ENCODE results near the gene IST1. TPM values are rescaled to one million over a fixed set of nuclear protein-coding genes. Genes with fewer than 3 reads are reported as not detected.

IST1 gene
- total and polyA plus RNA-seq, 12 donors: 80.6 to 140 (median 103) TPM

GRCh38 chr16:71912534-71913275 is 17.4 kb downstream of the IST1 start:
- ATAC-seq (no peak), DNase-seq (no peak)
- Histone ChIP-seq H3K27ac (no peak overlapping the region), H3K27me3 (no peaks in the 10 kb centered on the region), H3K4me3 (no peak overlapping the region), H3K9me3 (no peaks in the 10 kb centered on the region), H3K4me1 (peaks cover 9 to 90% (median 67%) of the 10 kb centered on the region in 9 donors), H3K36me3 (peaks cover 0 to 54% (median 18%) of the 10 kb centered on the region in 9 donors)
- no peak for TF ChIP-seq CTCF (IDR thresholded peaks at IDR 0.05)
- intact Hi-C loops (cut with DNase I): no loop called here
- 88 to 91% methylated on average over 6 of the region's 6 CpGs for WGBS, 2 donors

GRCh38 chr16:71914802-71915201 is 19.5 kb downstream of the IST1 start:
- ATAC-seq: no peak
- H3K4me1 ChIP-seq: peaks cover 8 to 90% (median 52%) of the 10 kb centered on the region in 9 donors
- TF ChIP-seq CTCF (IDR thresholded peaks at IDR 0.05): no peak
- H3K4me3 ChIP-seq: no peak overlapping the region
- peak overlapping the region in 1 of 10 donors; percentile 28 for H3K27ac ChIP-seq
- DNase-seq: no peak
- peaks cover 0 to 4% (median 0%) of the 10 kb centered on the region in 11 donors for H3K9me3 ChIP-seq
- 58 to 66% methylated on average over 2 of the region's 2 CpGs for WGBS, 2 donors
- H3K27me3 ChIP-seq: no peaks in the 10 kb centered on the region
- intact Hi-C loops (cut with DNase I): no loop called here
- H3K36me3 ChIP-seq: peaks cover 0 to 63% (median 23%) of the 10 kb centered on the region in 9 donors

GRCh38 chr16:71915350-71915749 is 20.0 kb downstream of the IST1 start:
- no peak for TF ChIP-seq CTCF (IDR thresholded peaks at IDR 0.05)
- Histone ChIP-seq H3K4me3 (no peak overlapping the region), H3K27me3 (no peaks in the 10 kb centered on the region), H3K27ac (peak overlapping the region in 1 of 10 donors; percentile 28), H3K4me1 (peaks cover 4 to 86% (median 51%) of the 10 kb centered on the region in 9 donors), H3K9me3 (peaks cover 0 to 8% (median 0%) of the 10 kb centered on the region in 11 donors), H3K36me3 (peaks cover 0 to 68% (median 29%) of the 10 kb centered on the region in 9 donors)
- 84 to 85% methylated on average over 2 of the region's 2 CpGs for WGBS, 2 donors
- ATAC-seq: peak in 2 of 8 donors; percentile 30 to 38
- DNase-seq: no peak
- intact Hi-C loops (cut with DNase I): no loop called here

GRCh38 chr16:71916397-71916920 is 21.1 kb downstream of the IST1 start:
- intact Hi-C loops (cut with DNase I): no loop called here
- H3K36me3 ChIP-seq: peaks cover 0 to 79% (median 40%) of the 10 kb centered on the region in 9 donors
- WGBS, 2 donors: 82 to 89% methylated on average over 11 of the region's 11 CpGs
- H3K27me3 ChIP-seq: no peaks in the 10 kb centered on the region
- peaks cover 4 to 76% (median 51%) of the 10 kb centered on the region in 9 donors for H3K4me1 ChIP-seq
- no peak for TF ChIP-seq CTCF (IDR thresholded peaks at IDR 0.05)
- no peak for ATAC-seq
- H3K4me3 ChIP-seq: no peak overlapping the region
- H3K27ac ChIP-seq: peak overlapping the region in 2 of 10 donors; percentile 11 to 18
- peaks cover 0 to 8% (median 0%) of the 10 kb centered on the region in 11 donors for H3K9me3 ChIP-seq
- no peak for DNase-seq
